ENCODE results near the gene TNRC6A.
"Not testable (repeated sequence)": the region's sequence is repeated elsewhere in the genome, so short reads cannot be mapped to it uniquely, and the experiment has no call there.

TNRC6A gene

GRCh38 chr16:24761526-24761925 lies 32.1 kb downstream of the TNRC6A start:
- no peak for DNase-seq

- no peak for DNase-seq
These were observed 35.5 kb downstream of the TNRC6A start for GRCh38 chr16:24764916-24765315.

GRCh38 chr16:24766057-24766456 lies 36.6 kb downstream of the TNRC6A start:
- no peak for DNase-seq

GRCh38 chr16:24769806-24770205 lies 40.4 kb downstream of the TNRC6A start:
- DNase-seq: no peak

- DNase-seq: no peak
These were observed 41.8 kb downstream of the TNRC6A start for GRCh38 chr16:24771132-24771778.

GRCh38 chr16:24771779-24772157 lies 42.3 kb downstream of the TNRC6A start:
- DNase-seq: no peak

- DNase-seq: no peak
These were observed 44.4 kb downstream of the TNRC6A start for GRCh38 chr16:24773771-24774427.

GRCh38 chr16:24774510-24774909 lies 45.1 kb downstream of the TNRC6A start:
- no peak for DNase-seq

- no peak for DNase-seq
These were observed 46.0 kb downstream of the TNRC6A start for GRCh38 chr16:24775455-24775854.

GRCh38 chr16:24776501-24777220 lies 47.2 kb downstream of the TNRC6A start:
- no peak for DNase-seq

- DNase-seq: no peak
These were observed 49.2 kb downstream of the TNRC6A start for GRCh38 chr16:24778671-24779070.

GRCh38 chr16:24781256-24781655 lies 51.8 kb downstream of the TNRC6A start:
- DNase-seq: no peak

GRCh38 chr16:24784121-24784520 lies 54.7 kb downstream of the TNRC6A start:
- no peak for DNase-seq

- DNase-seq: no peak
These were observed 60.4 kb downstream of the TNRC6A start for GRCh38 chr16:24789881-24790280.

- DNase-seq: no peak
These were observed 71.1 kb downstream of the TNRC6A start for GRCh38 chr16:24800586-24800985.

GRCh38 chr16:24801761-24802302 lies 72.4 kb downstream of the TNRC6A start:
- DNase-seq: no peak

GRCh38 chr16:24805484-24805883 lies 76.0 kb downstream of the TNRC6A start:
- DNase-seq: no peak

GRCh38 chr16:24807301-24807700 lies 77.8 kb downstream of the TNRC6A start:
- DNase-seq: no peak

GRCh38 chr16:24810951-24811843 lies 81.7 kb downstream of the TNRC6A start:
- DNase-seq: no peak

GRCh38 chr16:24812813-24813212 lies 83.4 kb downstream of the TNRC6A start:
- DNase-seq: not testable (repeated sequence)

- no peak for DNase-seq
These were observed 85.6 kb downstream of the TNRC6A start for GRCh38 chr16:24815021-24815420.

GRCh38 chr16:24816688-24817087 lies 87.2 kb downstream of the TNRC6A start:
- DNase-seq: no peak

Data from NCI-H2081 treated with DMSO at 0.1 percent for 48 hours (cell line).